ENCODE measurements around the gene CAPN2.

The CAPN2 gene

GRCh38 chr1:223708651-223709268 lies 3.6 kb upstream of the CAPN2 start:
- no peaks in the 10 kb centered on the region for H3K27me3 Mint-ChIP-seq
- H3K4me3 Mint-ChIP-seq = no peak overlapping the region
- peaks cover 27% of the 10 kb centered on the region for H3K4me1 Mint-ChIP-seq
- no peaks in the 10 kb centered on the region for H3K9me3 Mint-ChIP-seq
- H3K27ac Mint-ChIP-seq = peak overlapping the region; percentile 29
- no peak for ATAC-seq (ENCODE audit: low read depth)
- no peak for DNase-seq (ENCODE audit: low spot score in 2 of 2)
- H3K36me3 Mint-ChIP-seq = no peaks in the 10 kb centered on the region

- Mint-ChIP-seq H3K36me3 (no peaks in the 10 kb centered on the region), H3K27ac (no peak overlapping the region), H3K27me3 (no peaks in the 10 kb centered on the region), H3K4me1 (peaks cover 32% of the 10 kb centered on the region), H3K4me3 (no peak overlapping the region), H3K9me3 (no peaks in the 10 kb centered on the region)
- ATAC-seq (ENCODE audit: low read depth) (no peak), DNase-seq (ENCODE audit: low spot score in 2 of 2) (no peak)
These were observed 2.7 kb upstream of the CAPN2 start for GRCh38 chr1:223709598-223709997.

GRCh38 chr1:223710179-223711133 lies 1.9 kb upstream of the CAPN2 start:
- H3K4me1 Mint-ChIP-seq = peaks cover 34% of the 10 kb centered on the region
- ATAC-seq (ENCODE audit: low read depth) = no peak
- H3K27ac Mint-ChIP-seq = peak overlapping the region; percentile 50
- no peaks in the 10 kb centered on the region for H3K9me3 Mint-ChIP-seq
- no peak overlapping the region for H3K4me3 Mint-ChIP-seq
- DNase-seq (ENCODE audit: low spot score in 2 of 2) = no peak
- H3K36me3 Mint-ChIP-seq = no peaks in the 10 kb centered on the region
- H3K27me3 Mint-ChIP-seq = no peaks in the 10 kb centered on the region

GRCh38 chr1:223711173-223711572 lies 1.2 kb upstream of the CAPN2 start:
- Mint-ChIP-seq H3K36me3 (no peaks in the 10 kb centered on the region), H3K27ac (peak overlapping the region; percentile 50), H3K27me3 (no peaks in the 10 kb centered on the region), H3K9me3 (no peaks in the 10 kb centered on the region), H3K4me1 (peaks cover 38% of the 10 kb centered on the region), H3K4me3 (no peak overlapping the region)
- DNase-seq (ENCODE audit: low spot score in 2 of 2) (no peak), ATAC-seq (ENCODE audit: low read depth) (no peak)

- peak overlapping the region; percentile 50 for H3K27ac Mint-ChIP-seq
- peak; percentile 0 for ATAC-seq (ENCODE audit: low read depth)
- no peaks in the 10 kb centered on the region for H3K27me3 Mint-ChIP-seq
- peaks cover 43% of the 10 kb centered on the region for H3K4me1 Mint-ChIP-seq
- H3K9me3 Mint-ChIP-seq = no peaks in the 10 kb centered on the region
- no peaks in the 10 kb centered on the region for H3K36me3 Mint-ChIP-seq
- DNase-seq (ENCODE audit: low spot score in 2 of 2) = no peak
- peak overlapping the region; percentile 54 for H3K4me3 Mint-ChIP-seq
These were observed 569 bp upstream of the CAPN2 start for GRCh38 chr1:223711747-223712193.

- Mint-ChIP-seq H3K27me3 (no peaks in the 10 kb centered on the region), H3K4me3 (peak overlapping the region; percentile 80), H3K27ac (peak overlapping the region; percentile 58), H3K36me3 (peaks cover 2% of the 10 kb centered on the region), H3K9me3 (no peaks in the 10 kb centered on the region), H3K4me1 (peaks cover 49% of the 10 kb centered on the region)
- ATAC-seq (ENCODE audit: low read depth) = peak; percentile 37
- peak in 1 of 2 donors; percentile 38 for DNase-seq (ENCODE audit: low spot score in 2 of 2)
These were observed 623 bp downstream of the CAPN2 start for GRCh38 chr1:223712850-223713474.

- ATAC-seq (ENCODE audit: low read depth) (no peak), DNase-seq (ENCODE audit: low spot score in 2 of 2) (no peak)
- H3K4me1 Mint-ChIP-seq = peaks cover 51% of the 10 kb centered on the region
- no peaks in the 10 kb centered on the region for H3K9me3 Mint-ChIP-seq
- peak overlapping the region; percentile 80 for H3K4me3 Mint-ChIP-seq
- no peaks in the 10 kb centered on the region for H3K27me3 Mint-ChIP-seq
- peaks cover 2% of the 10 kb centered on the region for H3K36me3 Mint-ChIP-seq
- H3K27ac Mint-ChIP-seq = peak overlapping the region; percentile 58
These were observed 1.4 kb downstream of the CAPN2 start for GRCh38 chr1:223713546-223714420.

GRCh38 chr1:223714421-223714724 lies 2.0 kb downstream of the CAPN2 start:
- Mint-ChIP-seq H3K36me3 (peaks cover 2% of the 10 kb centered on the region), H3K27me3 (no peaks in the 10 kb centered on the region), H3K4me1 (peaks cover 51% of the 10 kb centered on the region), H3K27ac (peak overlapping the region; percentile 76), H3K9me3 (no peaks in the 10 kb centered on the region), H3K4me3 (peak overlapping the region; percentile 80)
- DNase-seq (ENCODE audit: low spot score in 2 of 2) = no peak
- ATAC-seq (ENCODE audit: low read depth) = no peak

- Mint-ChIP-seq H3K27ac (peak overlapping the region; percentile 76), H3K27me3 (no peaks in the 10 kb centered on the region), H3K9me3 (no peaks in the 10 kb centered on the region), H3K36me3 (peaks cover 5% of the 10 kb centered on the region), H3K4me3 (peak overlapping the region; percentile 51), H3K4me1 (peaks cover 51% of the 10 kb centered on the region)
- no peak for DNase-seq (ENCODE audit: low spot score in 2 of 2)
- no peak for ATAC-seq (ENCODE audit: low read depth)
These were observed 2.7 kb downstream of the CAPN2 start for GRCh38 chr1:223714849-223715603.

- peaks cover 50% of the 10 kb centered on the region for H3K4me1 Mint-ChIP-seq
- H3K4me3 Mint-ChIP-seq = peak overlapping the region; percentile 56
- H3K27ac Mint-ChIP-seq = peak overlapping the region; percentile 76
- peaks cover 11% of the 10 kb centered on the region for H3K36me3 Mint-ChIP-seq
- ATAC-seq (ENCODE audit: low read depth) (no peak), DNase-seq (ENCODE audit: low spot score in 2 of 2) (no peak)
- H3K27me3 Mint-ChIP-seq = no peaks in the 10 kb centered on the region
- no peaks in the 10 kb centered on the region for H3K9me3 Mint-ChIP-seq
These were observed 3.3 kb downstream of the CAPN2 start for GRCh38 chr1:223715604-223716172.

- Mint-ChIP-seq H3K27ac (peak overlapping the region; percentile 76), H3K36me3 (peaks cover 16% of the 10 kb centered on the region), H3K9me3 (no peaks in the 10 kb centered on the region), H3K4me3 (peak overlapping the region; percentile 56), H3K27me3 (no peaks in the 10 kb centered on the region), H3K4me1 (peaks cover 49% of the 10 kb centered on the region)
- DNase-seq (ENCODE audit: low spot score in 2 of 2) (peak; percentile 25 to 33), ATAC-seq (ENCODE audit: low read depth) (peak; percentile 75)
These were observed 4.0 kb downstream of the CAPN2 start for GRCh38 chr1:223716302-223716862.

GRCh38 chr1:223717123-223717522 lies 4.8 kb downstream of the CAPN2 start:
- Mint-ChIP-seq H3K9me3 (no peaks in the 10 kb centered on the region), H3K4me3 (peak overlapping the region; percentile 56), H3K4me1 (peaks cover 51% of the 10 kb centered on the region), H3K36me3 (peaks cover 22% of the 10 kb centered on the region), H3K27ac (peak overlapping the region; percentile 76), H3K27me3 (no peaks in the 10 kb centered on the region)
- ATAC-seq (ENCODE audit: low read depth) (no peak), DNase-seq (ENCODE audit: low spot score in 2 of 2) (no peak)

All from memory B cell (primary cell).